Prostate gland (tissue), 2 donors: ENCODE measurements around the gene RPS18.

ENCODE experiments used
- CTCF ChIP-seq, 4 experiments: fragments of 200-600 bp in 2 of 4; fragments of 450-650 bp in 2 of 4; sonication (generic) in 2 of 4; IDR thresholded peaks; 1 replicate in 3 of 4; 2 replicates in 1 of 4; pipeline ENCODE4 v1.5.1; 2016 to 2019; ENCODE audit warnings: antibody characterized with exemption in 4 of 4, mild to moderate bottlenecking in 2 of 4, moderate library complexity in 2 of 4
- POLR2A ChIP-seq: fragments of 450-650 bp; IDR thresholded peaks from one replicate; pipeline ENCODE4 v1.6.1; 2016; ENCODE audit warnings: antibody characterized with exemption, mild to moderate bottlenecking

- TF ChIP-seq CTCF (IDR thresholded peaks at IDR 0.05) (no peak), POLR2A (no peak)
Measured at GRCh38 chr6:33318426-33319073, 46.7 kb downstream of the RPS18 start.
